ENCODE results near the gene OOEP. TPM values are rescaled to one million over a fixed set of nuclear protein-coding genes. Genes with fewer than 3 reads are reported as not detected.

OOEP gene
- total RNA-seq, 2 experiments from 2014 or later: 0.38 to 0.42 TPM

DNA sequence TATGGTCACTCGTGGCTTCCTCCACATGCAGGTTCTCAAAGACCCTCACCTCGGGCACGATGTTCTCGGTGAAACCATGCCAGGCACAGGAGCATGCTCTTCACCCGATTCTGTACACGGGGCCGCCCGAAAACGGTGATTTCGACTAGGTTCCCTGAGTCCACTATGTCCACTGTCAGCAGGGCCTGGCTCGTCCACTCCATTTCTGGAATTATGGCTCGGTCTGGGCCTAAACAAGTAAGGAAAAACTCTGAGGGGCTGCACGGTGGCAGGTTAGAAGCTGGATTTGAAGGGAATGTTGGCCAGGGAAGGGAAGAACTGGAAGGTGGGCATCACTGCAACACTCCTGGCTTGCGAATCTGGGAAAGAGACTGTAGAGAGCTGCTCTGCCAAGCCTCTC is 540 bp downstream of the OOEP start:
- ChIA-PET CTCF (no interaction called here), POLR2A (no interaction called here)

DNA sequence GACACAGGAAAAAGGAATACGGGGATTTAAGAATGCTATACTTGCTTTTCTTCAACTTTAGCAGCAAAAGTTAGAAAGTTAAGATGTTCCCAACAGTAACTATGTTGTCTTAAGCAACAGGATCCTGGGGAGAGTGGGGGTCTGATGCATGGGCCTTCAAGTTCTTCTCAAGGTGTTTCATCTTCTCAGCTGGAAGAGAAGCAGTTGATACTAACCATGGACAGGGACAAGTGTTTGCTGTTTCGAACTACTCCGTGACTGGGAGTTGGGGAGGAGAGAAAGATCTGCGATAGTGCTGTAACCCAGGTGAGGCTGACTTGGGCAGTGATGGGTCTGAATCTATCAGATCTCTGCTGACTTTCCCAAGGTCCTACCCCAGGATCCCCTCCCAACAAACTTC is 1.0 kb downstream of the OOEP start:
- ChIA-PET CTCF (no interaction called here), POLR2A (no interaction called here)

DNA sequence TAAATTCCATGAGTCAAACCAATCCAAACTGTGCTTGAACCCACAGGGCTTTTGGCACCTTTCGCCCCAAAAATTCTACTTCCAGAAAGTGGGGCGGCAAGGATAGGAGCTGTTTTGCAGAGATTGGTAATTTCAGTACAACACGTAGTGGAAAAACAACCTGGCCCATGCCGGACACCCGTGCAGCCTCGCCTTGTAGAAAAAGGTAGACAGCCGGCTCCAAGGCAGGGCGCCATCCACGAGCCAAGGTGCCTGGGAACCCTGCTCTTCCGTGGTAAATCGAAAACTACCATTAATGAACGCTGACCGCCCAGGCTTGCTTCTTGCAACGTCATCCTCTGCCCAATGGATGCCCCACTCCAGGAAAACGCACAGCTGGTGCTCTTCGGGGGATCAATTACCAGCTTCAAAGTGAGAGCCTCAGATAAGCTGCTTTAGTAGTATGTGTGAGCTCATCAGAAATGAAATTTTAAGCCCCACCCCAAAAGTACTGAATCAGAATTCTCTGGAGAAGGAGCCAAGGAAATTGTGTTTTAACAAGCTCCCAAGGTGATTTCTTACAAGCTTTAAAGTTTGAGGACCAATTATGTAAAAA is 1.8 kb downstream of the OOEP start:
- ChIA-PET CTCF (no interaction called here), POLR2A (no interaction called here)

DNA sequence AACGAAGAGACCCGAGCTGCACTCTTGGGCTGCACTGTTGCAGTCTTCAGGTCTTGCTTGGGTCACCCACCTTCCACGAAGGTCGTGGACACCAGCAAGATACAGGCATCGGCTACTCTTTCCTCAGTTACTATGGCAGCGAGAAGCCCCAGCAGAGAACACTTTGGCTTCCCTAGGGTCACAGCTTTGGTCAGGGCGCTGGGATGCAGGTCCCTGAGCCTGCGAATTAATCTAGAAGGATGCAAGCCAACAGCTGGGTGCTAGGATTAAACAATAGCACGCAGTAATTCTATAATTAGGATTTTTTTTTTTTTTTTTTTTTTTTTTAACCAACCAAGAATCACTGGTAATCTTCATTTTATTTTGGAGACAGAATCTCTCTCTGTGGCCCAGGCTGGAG is 5.1 kb downstream of the OOEP start:
- CTCF ChIA-PET: no interaction called here
- POLR2A ChIA-PET: no interaction called here

DNA sequence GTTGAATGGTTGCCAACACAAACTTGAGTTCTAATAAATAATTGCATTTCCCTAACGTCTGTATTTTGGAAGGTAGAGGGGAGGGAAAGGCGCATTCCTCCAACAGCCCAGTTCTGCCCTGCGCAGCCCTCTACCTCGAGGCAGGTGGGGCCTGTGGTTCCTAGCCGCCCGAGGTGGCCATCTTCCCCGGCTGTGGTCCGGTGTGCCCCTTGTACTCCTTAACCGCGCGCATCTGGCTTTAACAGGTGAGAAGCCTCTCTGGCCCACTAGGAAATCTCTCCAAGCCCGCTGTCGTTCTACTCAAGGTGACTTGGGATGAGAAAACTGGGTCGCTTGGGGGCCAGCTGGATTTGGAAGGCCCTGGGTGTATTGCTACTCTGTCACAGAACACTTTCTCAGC is 5.6 kb downstream of the OOEP start:
- ChIA-PET POLR2A (no interaction called here), CTCF (no interaction called here)

DNA sequence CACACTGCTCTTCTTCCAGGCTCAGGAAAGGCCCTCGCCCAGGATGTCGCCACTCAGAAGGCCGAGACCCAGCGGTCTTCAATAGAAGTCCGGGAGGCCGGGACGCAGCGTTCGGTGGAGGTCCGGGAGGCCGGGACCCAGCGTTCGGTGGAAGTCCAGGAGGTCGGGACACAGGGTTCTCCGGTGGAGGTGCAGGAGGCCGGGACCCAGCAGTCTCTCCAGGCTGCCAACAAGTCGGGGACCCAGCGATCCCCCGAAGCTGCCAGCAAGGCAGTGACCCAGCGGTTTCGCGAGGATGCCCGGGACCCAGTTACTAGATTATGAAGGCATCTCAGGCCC is 6.2 kb downstream of the OOEP start:
- POLR2A ChIA-PET: no interaction called here
- CTCF ChIA-PET: no interaction called here

DNA sequence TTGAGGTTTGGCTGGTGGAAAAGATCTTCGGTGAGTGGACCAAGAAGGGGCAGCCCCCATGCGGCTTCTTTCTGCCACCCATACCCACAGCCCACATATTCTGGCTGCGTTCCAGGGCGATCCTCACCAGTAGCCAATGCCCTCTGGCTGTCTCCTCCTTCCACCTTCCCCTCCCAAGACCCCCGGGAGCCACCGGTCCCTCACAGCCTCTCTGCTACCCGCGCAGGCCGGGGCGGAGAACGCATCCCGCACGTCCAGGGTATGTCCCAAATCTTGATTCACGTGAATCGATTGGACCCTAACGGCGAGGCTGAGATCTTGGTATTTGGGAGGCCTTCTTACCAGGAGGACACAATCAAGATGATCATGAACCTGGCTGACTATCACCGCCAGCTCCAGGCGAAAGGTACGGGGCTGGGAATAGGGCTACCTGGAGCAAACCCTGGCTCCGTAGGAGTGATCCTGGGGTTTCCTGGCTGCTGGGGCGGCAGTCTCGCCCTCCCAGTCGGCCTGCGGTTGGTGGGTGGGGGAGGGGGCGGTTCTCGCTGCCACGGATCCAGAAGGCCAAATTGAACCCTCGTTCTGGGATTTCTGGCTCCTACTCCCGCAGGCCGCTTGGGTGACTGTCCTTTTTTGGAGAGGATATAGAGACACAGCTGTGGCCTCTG is 6.7 kb downstream of the OOEP start:
- ChIA-PET POLR2A (no interaction called here), CTCF (no interaction called here)

DNA sequence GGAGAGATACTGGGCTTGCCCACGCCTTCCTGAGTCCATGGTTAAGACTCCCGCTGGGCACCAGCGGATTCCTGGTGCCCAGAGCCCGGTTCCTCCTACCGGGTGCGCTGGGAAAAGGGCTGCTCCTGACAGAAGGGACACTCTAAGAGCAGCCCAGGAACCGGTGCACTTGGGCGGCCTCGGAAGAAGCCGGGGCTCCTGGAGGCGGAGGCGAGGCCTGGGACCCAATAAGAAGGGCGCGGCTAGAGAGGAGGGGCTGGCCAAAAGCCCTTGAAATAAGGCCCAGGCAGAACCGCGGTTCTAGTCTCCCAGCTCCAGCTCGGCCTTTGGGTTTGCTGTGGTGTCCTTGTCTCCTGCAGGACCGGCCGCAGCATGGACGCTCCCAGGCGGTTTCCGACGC is 7.3 kb downstream of the OOEP start, which contains the start of gene KHDC3L:
KHDC3L (plus strand) TSS at position 301 of the 400 bp plus-strand sequence; CDS start at position 373, 72 bp downstream.
- POLR2A ChIA-PET: no interaction called here
- CTCF ChIA-PET: no interaction called here

DNA sequence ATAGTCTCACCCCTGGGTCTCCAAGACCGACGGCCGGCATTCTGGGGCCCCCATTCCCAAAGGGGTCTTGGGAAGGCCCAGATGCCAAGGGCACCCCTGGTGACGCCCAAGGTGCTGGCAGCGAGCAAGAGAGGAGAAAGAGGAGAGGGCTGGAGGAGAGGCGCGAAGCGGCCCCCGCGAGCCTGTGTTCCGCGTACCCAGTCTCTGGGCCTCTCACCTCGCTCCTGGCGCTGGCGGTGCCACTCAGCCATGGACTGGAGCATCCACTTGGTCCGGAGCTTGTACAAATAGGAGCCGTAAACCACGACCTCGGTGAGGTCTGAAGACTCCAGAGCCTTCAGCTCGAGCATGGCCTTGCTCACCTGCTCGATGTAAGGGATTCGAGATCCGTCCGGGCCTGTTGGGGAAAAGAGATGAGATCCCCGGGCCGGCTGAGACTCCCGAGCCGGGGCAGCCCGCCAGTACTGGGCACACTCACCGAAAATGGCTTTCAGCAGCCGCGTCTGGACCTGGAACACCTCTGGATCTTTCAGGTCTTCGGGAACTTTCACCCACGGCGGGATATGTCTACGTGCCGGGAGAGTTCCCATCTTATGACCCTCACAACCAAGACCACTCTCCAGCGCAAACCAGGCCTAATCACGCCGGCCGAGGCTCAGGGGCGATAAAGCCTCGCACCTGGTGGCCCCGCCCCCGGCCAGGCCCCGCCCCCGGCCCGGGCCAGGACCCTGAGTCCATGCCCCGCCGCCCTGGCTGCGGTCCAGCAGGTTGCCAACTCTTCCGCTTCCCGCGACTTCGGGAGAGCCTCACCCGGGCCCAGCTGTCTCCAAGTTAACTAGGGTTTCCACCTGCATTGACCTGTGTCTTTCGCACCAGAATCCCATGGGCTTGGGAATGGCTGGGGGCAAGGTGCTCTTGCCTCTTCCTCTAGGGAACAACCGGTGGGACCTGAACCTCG is 15.8 kb downstream of the OOEP start, which contains the start of gene DPPA5:
DPPA5 (minus strand) TSS at position 641 of the 958 bp plus-strand sequence; CDS start at position 590, 51 bp downstream.
- CTCF ChIA-PET: no interaction called here
- POLR2A ChIA-PET: no interaction called here

DNA sequence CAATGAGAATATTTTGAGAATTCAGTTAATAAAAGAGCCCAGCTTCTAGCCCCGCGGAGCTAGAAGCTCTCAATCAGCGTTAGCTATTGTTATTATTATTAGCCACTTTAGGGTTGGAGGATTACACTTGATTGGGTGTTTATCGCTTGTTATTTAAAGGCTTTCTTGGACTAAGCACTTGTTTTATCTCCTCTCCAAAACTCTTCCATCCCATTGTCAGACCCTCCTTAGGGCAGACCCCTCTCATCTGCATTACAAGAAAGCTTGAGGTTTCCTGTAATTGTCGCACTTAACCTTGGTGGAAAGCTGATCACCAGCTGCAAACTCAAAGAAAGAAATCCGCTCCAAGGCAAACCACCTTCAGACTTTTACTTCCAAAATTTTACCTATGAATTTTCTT is 20.4 kb downstream of the OOEP start:
- CTCF ChIA-PET: interaction anchor here (1.0 kb wide), 1 partner anchor 9 kb away, joined by 3 read pairs; no protein-coding TSS in a partner anchor
- POLR2A ChIA-PET: no interaction called here

DNA sequence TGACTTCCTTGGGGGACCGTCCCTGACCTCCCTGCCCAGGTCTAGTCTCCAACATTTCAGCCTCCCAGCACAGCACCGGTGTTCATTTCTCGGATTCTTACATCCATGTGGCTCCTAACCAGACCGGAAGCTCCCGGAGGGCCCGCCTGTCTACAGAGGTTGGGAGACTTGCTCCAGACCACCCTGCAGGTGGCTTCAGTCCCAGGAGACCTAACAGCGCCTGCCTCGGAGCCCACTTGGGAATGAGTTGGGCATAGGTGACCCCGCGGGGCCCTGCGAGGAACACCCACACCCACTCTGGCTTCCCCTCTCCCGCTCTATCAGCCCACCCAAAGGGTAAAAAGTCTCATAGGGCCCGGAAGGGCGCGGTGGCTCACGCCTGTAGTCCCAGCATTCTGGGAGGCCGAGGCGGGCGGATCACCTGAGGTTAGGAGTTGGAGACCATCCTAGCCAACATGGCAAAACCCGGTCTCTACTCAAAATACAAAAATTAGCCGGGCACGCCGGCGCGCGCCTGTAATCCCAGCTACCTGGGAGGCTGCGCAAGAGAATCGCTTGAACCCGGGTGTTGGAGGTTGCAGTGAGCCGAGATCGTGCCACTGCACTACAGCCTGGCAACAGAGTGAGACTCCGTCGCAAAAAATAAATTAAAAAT is 21.0 kb downstream of the OOEP start:
- POLR2A ChIA-PET: no interaction called here
- CTCF ChIA-PET: interaction anchor here (1.0 kb wide), 1 partner anchor 8 kb away, joined by 3 read pairs; no protein-coding TSS in a partner anchor

DNA sequence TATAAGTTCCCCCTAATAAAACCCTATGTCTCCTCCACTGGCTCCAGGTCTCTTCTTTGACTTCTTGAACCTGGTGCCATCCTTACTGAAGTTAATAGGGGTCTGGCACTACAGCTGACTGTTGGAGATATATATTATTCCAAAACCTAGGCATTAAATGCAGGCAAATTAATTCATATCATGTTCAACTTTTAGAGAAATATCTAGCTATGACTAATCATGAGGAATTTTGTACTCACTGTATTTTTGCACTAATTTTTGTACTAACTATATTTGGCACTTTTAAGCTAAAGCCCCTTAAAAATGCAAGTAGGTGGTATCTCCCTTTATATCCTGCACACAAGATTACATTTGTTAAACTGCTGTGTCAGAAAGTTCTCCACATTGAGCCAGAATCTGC is 26.5 kb downstream of the OOEP start:
- ChIA-PET CTCF (no interaction called here), POLR2A (no interaction called here)

DNA sequence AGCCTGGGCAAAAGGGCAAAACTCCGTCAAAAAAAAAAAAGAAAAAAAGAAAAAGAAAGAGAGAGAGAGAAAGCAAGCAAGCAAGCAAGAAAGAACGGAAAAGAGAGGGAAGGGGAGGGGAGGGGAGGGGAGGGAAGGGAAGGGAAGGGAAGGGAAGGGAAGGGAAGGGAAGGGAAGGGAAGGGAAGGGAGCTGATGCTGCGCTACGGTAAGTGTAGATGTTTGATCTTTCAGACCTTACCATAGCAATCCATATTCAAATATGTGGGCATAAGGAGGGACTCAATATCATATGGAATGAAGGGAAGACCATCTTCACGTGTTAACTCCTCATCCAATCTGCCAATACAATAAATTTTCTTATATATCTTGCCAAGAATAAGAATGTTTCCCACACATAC is 27.5 kb downstream of the OOEP start:
- ChIA-PET POLR2A (interaction anchor here (0.5 kb wide), 1 partner anchor 29 kb away, joined by 3 read pairs; no protein-coding TSS in a partner anchor), CTCF (no interaction called here)

DNA sequence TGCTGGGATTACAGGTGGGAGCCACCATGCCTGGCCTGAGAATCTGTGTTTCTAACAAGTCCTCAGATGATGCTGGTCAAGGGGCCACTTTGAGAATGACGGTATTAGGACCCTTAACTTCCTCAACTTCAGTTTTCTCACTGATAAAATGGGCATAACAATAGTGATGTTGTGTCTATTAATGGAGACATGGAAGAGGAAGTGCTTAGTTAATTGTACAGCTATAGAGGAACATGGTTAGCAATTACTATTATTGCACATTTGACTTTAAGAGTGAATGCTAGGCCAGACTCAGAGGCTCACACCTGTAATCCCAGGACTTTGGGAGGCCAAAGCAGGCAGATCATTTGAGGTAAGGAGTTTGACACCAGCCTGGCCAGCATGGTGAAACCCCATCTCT is 28.4 kb downstream of the OOEP start:
- CTCF ChIA-PET: no interaction called here

DNA sequence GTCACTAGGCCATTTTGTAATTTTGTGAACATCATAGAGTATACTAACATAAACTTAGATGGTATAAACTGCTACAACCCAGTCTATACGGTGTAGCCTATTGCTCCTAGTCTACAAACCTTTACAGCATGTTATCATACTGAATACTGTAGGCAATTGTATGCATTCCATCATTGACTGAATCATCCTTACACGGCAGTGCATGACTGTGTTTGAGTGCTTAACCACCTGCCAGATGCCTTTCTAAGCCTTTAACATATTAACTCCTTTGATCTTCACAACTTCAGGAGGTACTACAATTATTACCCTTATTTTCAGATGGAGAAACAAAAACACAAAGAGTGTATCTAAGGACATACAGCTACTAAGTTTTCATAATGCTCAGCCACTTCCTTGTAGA is 29.6 kb downstream of the OOEP start:
- CTCF ChIA-PET: interaction anchor here (1.0 kb wide), 1 partner anchor 9 kb away, joined by 3 read pairs; no protein-coding TSS in a partner anchor
- POLR2A ChIA-PET: no interaction called here

More for the DNA sequence above, 28.4 kb downstream of the OOEP start:
- POLR2A ChIA-PET: no interaction called here

DNA sequence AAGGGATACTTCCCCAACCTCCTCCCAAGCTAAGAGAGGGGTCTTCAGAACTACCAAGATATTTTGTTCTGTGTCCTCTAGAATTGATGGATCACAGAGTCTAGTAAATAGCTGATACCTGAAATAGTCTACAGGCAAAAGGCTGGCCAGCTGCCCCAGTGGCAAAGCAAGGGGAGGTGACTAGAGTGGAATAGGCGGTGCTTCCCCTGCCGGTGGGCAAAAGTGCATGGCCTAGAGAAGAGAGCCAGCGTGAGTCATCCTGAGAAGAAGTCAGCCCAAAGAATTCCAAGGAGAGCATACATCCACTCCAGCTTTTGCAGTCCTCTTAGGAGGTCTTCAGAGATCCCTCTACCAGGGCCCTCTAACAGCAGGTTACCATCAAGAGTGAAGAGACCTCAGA is 30.4 kb downstream of the OOEP start:
- ChIA-PET CTCF (no interaction called here), POLR2A (no interaction called here)

DNA sequence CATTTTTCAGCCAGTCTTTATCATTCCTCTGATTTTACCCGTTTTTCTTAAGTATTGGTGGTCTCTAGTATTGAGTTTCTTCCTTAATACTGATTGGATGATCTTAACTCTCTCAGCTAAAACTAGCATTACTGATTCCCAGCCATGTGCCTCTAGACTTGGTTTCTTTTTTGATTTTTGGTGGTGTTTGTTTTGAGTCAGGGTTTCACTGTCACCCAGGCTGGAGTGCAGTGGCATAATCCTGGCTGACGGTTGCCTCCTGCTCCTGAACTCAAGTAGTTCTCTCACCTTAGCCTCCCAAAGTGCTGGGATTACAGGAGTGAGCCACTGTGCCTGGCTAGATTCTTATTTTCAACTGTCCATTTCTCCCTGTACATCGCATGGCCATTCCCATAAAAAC is 40.5 kb downstream of the OOEP start:
- CTCF ChIA-PET: interaction anchor here (0.6 to 1.2 kb wide), 4 partner anchors 43 to 917 kb away, joined by 3 read pairs; no protein-coding TSS in a partner anchor
- POLR2A ChIA-PET: no interaction called here

DNA sequence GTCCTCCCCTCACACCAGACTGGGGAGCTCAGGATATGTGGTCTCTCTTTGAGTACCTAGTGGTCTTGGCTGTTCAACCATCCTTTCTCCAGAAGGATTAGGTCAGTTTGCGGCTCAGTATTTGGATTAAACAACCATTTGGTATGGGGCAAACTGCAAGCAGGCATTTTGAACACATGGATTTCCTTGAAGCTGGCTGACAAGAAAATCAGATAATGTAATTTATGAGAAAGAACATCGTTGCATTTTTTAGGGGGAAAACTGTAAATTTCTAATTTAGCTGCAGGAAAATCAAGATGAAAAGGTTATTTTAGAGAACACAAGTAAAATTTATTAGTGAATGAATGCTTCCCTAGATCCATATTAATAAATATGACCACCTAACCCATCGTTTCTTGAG is 40.9 kb downstream of the OOEP start:
- ChIA-PET CTCF (interaction anchor here (0.6 to 1.2 kb wide), 4 partner anchors 43 to 917 kb away, joined by 3 read pairs; no protein-coding TSS in a partner anchor), POLR2A (no interaction called here)

DNA sequence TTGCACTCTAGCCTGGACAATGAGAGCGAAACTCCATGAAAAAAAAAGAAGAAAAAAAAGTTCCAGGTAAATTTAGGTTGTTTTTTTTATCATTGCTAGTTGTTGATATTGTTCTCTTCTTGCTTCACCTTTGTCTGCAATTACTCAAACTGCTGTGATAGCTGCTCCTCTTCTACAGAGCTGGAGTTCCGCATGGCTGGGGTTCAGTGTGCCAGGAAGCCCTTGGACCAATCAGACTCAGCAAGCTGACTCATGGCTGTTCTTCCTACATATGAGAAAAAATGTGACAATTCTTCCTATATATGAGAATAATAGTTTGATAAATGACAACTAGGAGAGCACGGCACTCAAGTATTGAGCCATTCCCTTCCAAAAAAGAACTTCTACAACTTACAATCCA is 44.0 kb downstream of the OOEP start:
- POLR2A ChIA-PET: no interaction called here
- CTCF ChIA-PET: interaction anchor here (1.3 to 1.9 kb wide), 2 partner anchors 38 to 40 kb away, joined by 4 to 5 read pairs; no protein-coding TSS in a partner anchor

DNA sequence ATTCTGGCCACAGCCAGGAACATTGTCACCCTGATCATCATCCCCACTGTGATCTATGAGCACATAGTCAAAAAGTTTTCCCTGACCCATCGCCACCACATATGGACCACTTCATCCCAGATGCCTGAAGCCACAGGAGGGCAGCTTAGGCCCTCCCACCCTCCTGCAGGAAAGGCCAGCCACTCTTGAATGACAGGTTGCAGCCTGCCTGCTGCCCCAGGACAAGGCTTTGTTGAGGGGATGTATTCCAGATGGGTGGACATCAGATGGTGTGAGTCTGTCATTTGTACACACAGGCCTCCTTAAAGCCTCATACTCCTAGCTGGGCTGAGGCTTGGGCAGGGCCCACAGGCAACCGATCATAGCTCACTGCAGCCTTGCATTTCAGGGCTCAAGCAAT is 46.4 kb downstream of the OOEP start:
- CTCF ChIA-PET: interaction anchor here (0.5 kb wide), 1 partner anchor 28 kb away, joined by 5 read pairs; no protein-coding TSS in a partner anchor
- POLR2A ChIA-PET: no interaction called here

Data from activated CD8-positive, alpha-beta memory T cell treated with anti-CD3 and anti-CD28 coated beads for 36 hours (primary cell).